GM23338 (cell line): Measurements from ENCODE around the gene NOP16. TPM values are rescaled to one million over a fixed set of nuclear protein-coding genes. Genes with fewer than 3 reads are reported as not detected.

Experiments used
- ATAC-seq: fragments of 200-7000 bp; cut with Tn5 transposase; 3 replicates; pipeline ENCODE4 v1.9.1; 2020
- DNase-seq: peaks from one replicate; pipeline ENCODE4 v3.0.0-alpha.2; 2015; ENCODE audit warnings: low spot score
- H2AFZ ChIP-seq: fragments of 200-600 bp; sonication (generic); 2 replicates; pipeline ENCODE4 v1.8.0; 2016; ENCODE audit warnings: antibody characterized with exemption, mild to moderate bottlenecking, moderate library complexity
- H3F3A ChIP-seq: fragments of 200-600 bp; sonication (generic); replicated peaks from 2 replicates; pipeline ENCODE4 v1.8.0; 2017; ENCODE audit warnings: antibody characterized with exemption, mixed run types, low read depth
- H3K27ac ChIP-seq: fragments of 200-600 bp; sonication (generic); 2 replicates; pipeline ENCODE4 v1.6.1; 2016; ENCODE audit warnings: low read depth
- H3K27me3 ChIP-seq: fragments of 200-600 bp; sonication (generic); 2 replicates; pipeline ENCODE4 v1.8.0; 2016; ENCODE audit warnings: mild to moderate bottlenecking, mixed run types, moderate library complexity; ENCODE audit not compliant: insufficient read depth
- H3K36me3 ChIP-seq: fragments of 200-600 bp; sonication (generic); 2 replicates; pipeline ENCODE4 v1.8.0; 2016; ENCODE audit warnings: mild to moderate bottlenecking; ENCODE audit not compliant: insufficient read depth
- H3K4me1 ChIP-seq: fragments of 200-600 bp; sonication (generic); 2 replicates; pipeline ENCODE4 v1.8.0; 2016; ENCODE audit warnings: mild to moderate bottlenecking, moderate library complexity; ENCODE audit not compliant: insufficient read depth
- H3K4me2 ChIP-seq: fragments of 200-600 bp; sonication (generic); 2 replicates; pipeline ENCODE4 v1.7.1; 2017; ENCODE audit warnings: mixed run types
- H3K4me3 ChIP-seq: fragments of 200-600 bp; sonication (generic); 2 replicates; pipeline ENCODE4 v1.6.1; 2016; ENCODE audit warnings: mixed run types
- H3K79me2 ChIP-seq: fragments of 200-600 bp; sonication (generic); replicated peaks from 2 replicates; pipeline ENCODE4 v1.8.0; 2017; ENCODE audit warnings: mild to moderate bottlenecking; ENCODE audit not compliant: insufficient read depth
- H3K9me2 ChIP-seq: fragments of 200-600 bp; sonication (generic); 2 replicates; pipeline ENCODE4 v1.8.0; 2017; ENCODE audit not compliant: insufficient read depth
- H4K20me1 ChIP-seq: fragments of 200-600 bp; sonication (generic); replicated peaks from 2 replicates; pipeline ENCODE4 v1.8.0; 2017; ENCODE audit warnings: mild to moderate bottlenecking; ENCODE audit not compliant: insufficient read depth
- H3K27ac Mint-ChIP-seq: 2 replicates; pipeline ENCODE4 v1.8.0; 2020; ENCODE audit warnings: inconsistent platforms, mild to moderate bottlenecking, moderate library complexity, mixed read lengths
- H3K27me3 Mint-ChIP-seq: 3 replicates; pipeline ENCODE4 v1.8.0; 2022; ENCODE audit warnings: low read depth, mild to moderate bottlenecking, moderate library complexity, mixed read lengths, inconsistent platforms; ENCODE audit not compliant: insufficient read depth, poor library complexity
- H3K36me3 Mint-ChIP-seq: 3 replicates; pipeline ENCODE4 v1.8.0; 2021; ENCODE audit warnings: low read depth, mild to moderate bottlenecking, inconsistent platforms, moderate library complexity, mixed read lengths
- H3K4me1 Mint-ChIP-seq: 3 replicates; pipeline ENCODE4 v1.8.0; 2020; ENCODE audit warnings: mild to moderate bottlenecking, inconsistent platforms, mixed read lengths
- H3K4me3 Mint-ChIP-seq: 3 replicates; pipeline ENCODE4 v1.8.0; 2021; ENCODE audit warnings: moderate library complexity, mild to moderate bottlenecking, inconsistent platforms, mixed read lengths
- H3K9me3 Mint-ChIP-seq: 3 replicates; pipeline ENCODE4 v1.8.0; 2020; ENCODE audit warnings: moderate library complexity, mild to moderate bottlenecking, inconsistent platforms, mixed read lengths
- CREB1 ChIP-seq: fragments of 250-450 bp; sonication (Bioruptor Pico); IDR thresholded peaks from 2 replicates; pipeline ENCODE4 v1.5.0; 2020; ENCODE audit warnings: low read depth, mild to moderate bottlenecking, moderate library complexity
- CTCF ChIP-seq, 2 experiments: fragments of 200-600 bp in 1 of 2; sonication (generic) in 1 of 2; conservative IDR thresholded peaks; 2 replicates each; pipeline versions ENCODE4 v1.5.1 to v1.6.1; 2016 to 2017; ENCODE audit warnings: antibody characterized with exemption in 2 of 2, low read depth in 2 of 2, mild to moderate bottlenecking in 2 of 2, moderate library complexity in 1 of 2
- ETS1 ChIP-seq: IDR thresholded peaks from 2 replicates; pipeline ENCODE4 v1.6.1; 2016; ENCODE audit warnings: antibody characterized with exemption
- EZH2 ChIP-seq: fragments of 200-600 bp; sonication (generic); IDR thresholded peaks from one replicate; pipeline ENCODE4 v1.8.0; 2017; ENCODE audit warnings: antibody characterized with exemption, mild to moderate bottlenecking, low read depth; ENCODE audit not compliant: unreplicated experiment
- EZH2phosphoT487 ChIP-seq: fragments of 200-600 bp; sonication (generic); IDR thresholded peaks from one replicate; pipeline ENCODE4 v1.8.1; 2018; ENCODE audit warnings: antibody characterized with exemption; ENCODE audit not compliant: unreplicated experiment
- JUNB ChIP-seq: IDR thresholded peaks from one replicate; pipeline ENCODE4 v1.6.1; 2016; ENCODE audit warnings: antibody characterized with exemption; ENCODE audit not compliant: unreplicated experiment
- NANOG ChIP-seq: IDR thresholded peaks from 2 replicates; pipeline ENCODE4 v1.6.1; 2016; ENCODE audit warnings: antibody characterized with exemption, borderline replicate concordance
- POLR2AphosphoS5 ChIP-seq: IDR thresholded peaks from 2 replicates; pipeline ENCODE4 v1.6.1; 2016; ENCODE audit warnings: antibody characterized with exemption, low read depth
- STAT1 ChIP-seq: IDR thresholded peaks from one replicate; pipeline ENCODE4 v1.6.1; 2016; ENCODE audit warnings: antibody characterized with exemption; ENCODE audit not compliant: unreplicated experiment
- ZNF114 ChIP-seq: fragments of 250-450 bp; sonication (Bioruptor Pico); IDR thresholded peaks from 2 replicates; pipeline ENCODE4 v1.5.0; 2020; ENCODE audit warnings: mild to moderate bottlenecking, moderate library complexity
- ZNF331 ChIP-seq: fragments of 250-450 bp; sonication (Bioruptor Pico); IDR thresholded peaks from 2 replicates; pipeline ENCODE4 v1.5.0; 2020; ENCODE audit warnings: low read depth, mild to moderate bottlenecking, moderate library complexity
- polyA plus RNA-seq: library from polyadenylated mRNA; unstranded; fragments of >200 nt; fragmentation: Nextera tagmentation; extraction: Ambion mirVana; gene quantifications from 2 replicates; pipeline ENCODE4 v1.2.1, GENCODE V29; 2016
- total RNA-seq: library from RNA; depleted of rRNA; stranded (reverse); fragments of >200 nt; shearing (Covaris generic); gene quantifications from 2 replicates; pipeline ENCODE4 v1.2.3, GENCODE V29; 2014
- TF ChIP-seq, protein P1 (sequence below): IDR thresholded peaks from one replicate; pipeline ENCODE4 v1.6.1; 2018; ENCODE audit warnings: antibody characterized with exemption; ENCODE audit not compliant: unreplicated experiment

Gene NOP16
- total and polyA plus RNA-seq, 2 experiments from 2014 or later = 43.4 to 181 TPM

- TF ChIP-seq ZNF114 (CRISPR knock-in tag) (no peak), JUNB (no peak), CREB1 (CRISPR knock-in tag) (no peak), POLR2AphosphoS5 (no peak)
- Histone ChIP-seq H3K4me1 (no peaks in the 10 kb centered on the region), H3K9me2 (no peaks in the 10 kb centered on the region), H4K20me1 (no peaks in the 10 kb centered on the region), H3K4me2 (no peak overlapping the region), H3K27ac (no peak overlapping the region), H2AFZ (no peak overlapping the region), H3K4me3 (no peak overlapping the region), H3K36me3 (no peaks in the 10 kb centered on the region), H3K79me2 (no peaks in the 10 kb centered on the region), H3K27me3 (no peaks in the 10 kb centered on the region), H3F3A (no peaks in the 10 kb centered on the region)
- Mint-ChIP-seq H3K4me3 (no peak overlapping the region), H3K27me3 (peaks cover 7% of the 10 kb centered on the region), H3K4me1 (peaks cover 4% of the 10 kb centered on the region; the same call in 1 of the 3 replicates), H3K9me3 (no peaks in the 10 kb centered on the region), H3K36me3 (peaks cover 6% of the 10 kb centered on the region; the same call in 2 of the 3 replicates), H3K27ac (peak overlapping the region; percentile 62; the same call in 1 of the 2 replicates)
- ATAC-seq (no peak), DNase-seq (no peak)
Observed at GRCh38 chr5:176396330-176396729, 7.9 kb upstream of the NOP16 start.

GRCh38 chr5:176394881-176395675, 6.7 kb upstream of the NOP16 start:
- no peak overlapping the region for H3K27ac ChIP-seq
- no peak overlapping the region for H2AFZ ChIP-seq
- no peaks in the 10 kb centered on the region for H3K36me3 ChIP-seq
- peaks cover 10% of the 10 kb centered on the region; the same call in 2 of the 3 replicates for H3K36me3 Mint-ChIP-seq
- no peaks in the 10 kb centered on the region for H3K79me2 ChIP-seq
- no peaks in the 10 kb centered on the region for H3K9me2 ChIP-seq
- H3K4me3 Mint-ChIP-seq = no peak overlapping the region
- DNase-seq = no peak
- no peak for ATAC-seq
- no peaks in the 10 kb centered on the region for H3K4me1 ChIP-seq
- H3K4me3 ChIP-seq = no peak overlapping the region
- H4K20me1 ChIP-seq = no peaks in the 10 kb centered on the region
- peaks cover 4% of the 10 kb centered on the region; the same call in 1 of the 3 replicates for H3K4me1 Mint-ChIP-seq
- H3K27me3 ChIP-seq = no peaks in the 10 kb centered on the region
- H3K27me3 Mint-ChIP-seq = peaks cover 9% of the 10 kb centered on the region
- 0 out of 2 replicates have a peak overlapping the region, but pooled peaks have one; percentile 38 for H3K27ac Mint-ChIP-seq
- H3K9me3 Mint-ChIP-seq = no peaks in the 10 kb centered on the region
- H3K4me2 ChIP-seq = no peak overlapping the region
- H3F3A ChIP-seq = no peaks in the 10 kb centered on the region
- TF ChIP-seq ZNF331 (CRISPR knock-in tag) (no peak), EZH2 (no peak), POLR2AphosphoS5 (no peak), CREB1 (CRISPR knock-in tag) (no peak), ZNF114 (CRISPR knock-in tag) (no peak), EZH2phosphoT487 (no peak), CTCF (conservative IDR thresholded peaks at IDR 0.05; ENCODE audit: low read depth in 2 of 2) (no peak), JUNB (no peak), ETS1 (no peak), NANOG (no peak), STAT1 (no peak)
- TF ChIP-seq, protein P1, sequence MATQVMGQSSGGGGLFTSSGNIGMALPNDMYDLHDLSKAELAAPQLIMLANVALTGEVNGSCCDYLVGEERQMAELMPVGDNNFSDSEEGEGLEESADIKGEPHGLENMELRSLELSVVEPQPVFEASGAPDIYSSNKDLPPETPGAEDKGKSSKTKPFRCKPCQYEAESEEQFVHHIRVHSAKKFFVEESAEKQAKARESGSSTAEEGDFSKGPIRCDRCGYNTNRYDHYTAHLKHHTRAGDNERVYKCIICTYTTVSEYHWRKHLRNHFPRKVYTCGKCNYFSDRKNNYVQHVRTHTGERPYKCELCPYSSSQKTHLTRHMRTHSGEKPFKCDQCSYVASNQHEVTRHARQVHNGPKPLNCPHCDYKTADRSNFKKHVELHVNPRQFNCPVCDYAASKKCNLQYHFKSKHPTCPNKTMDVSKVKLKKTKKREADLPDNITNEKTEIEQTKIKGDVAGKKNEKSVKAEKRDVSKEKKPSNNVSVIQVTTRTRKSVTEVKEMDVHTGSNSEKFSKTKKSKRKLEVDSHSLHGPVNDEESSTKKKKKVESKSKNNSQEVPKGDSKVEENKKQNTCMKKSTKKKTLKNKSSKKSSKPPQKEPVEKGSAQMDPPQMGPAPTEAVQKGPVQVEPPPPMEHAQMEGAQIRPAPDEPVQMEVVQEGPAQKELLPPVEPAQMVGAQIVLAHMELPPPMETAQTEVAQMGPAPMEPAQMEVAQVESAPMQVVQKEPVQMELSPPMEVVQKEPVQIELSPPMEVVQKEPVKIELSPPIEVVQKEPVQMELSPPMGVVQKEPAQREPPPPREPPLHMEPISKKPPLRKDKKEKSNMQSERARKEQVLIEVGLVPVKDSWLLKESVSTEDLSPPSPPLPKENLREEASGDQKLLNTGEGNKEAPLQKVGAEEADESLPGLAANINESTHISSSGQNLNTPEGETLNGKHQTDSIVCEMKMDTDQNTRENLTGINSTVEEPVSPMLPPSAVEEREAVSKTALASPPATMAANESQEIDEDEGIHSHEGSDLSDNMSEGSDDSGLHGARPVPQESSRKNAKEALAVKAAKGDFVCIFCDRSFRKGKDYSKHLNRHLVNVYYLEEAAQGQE = no peak
